MM.1S (cell line): ENCODE results near the gene TDP2.
"Not testable (repeated sequence)": the region's sequence is repeated elsewhere in the genome, so short reads cannot be mapped to it uniquely, and the experiment has no call there.

Experiments
- DNase-seq: peaks from one replicate; pipeline ENCODE4 v3.0.0-alpha.2; 2015
- H2AFZ ChIP-seq: fragments of 300-600 bp; sonication (generic); 2 replicates; pipeline ENCODE4 v1.6.0; 2016; ENCODE audit warnings: antibody characterized with exemption, low read length
- H3F3A ChIP-seq: fragments of 300-600 bp; sonication (generic); 2 replicates; pipeline ENCODE4 v1.6.1; 2016; ENCODE audit warnings: mild to moderate bottlenecking, antibody characterized with exemption, low read length, moderate library complexity, mixed read lengths; ENCODE audit not compliant: insufficient read depth
- H3K27ac ChIP-seq: fragments of 300-600 bp; sonication (generic); 2 replicates; pipeline ENCODE4 v1.5.1; 2016; ENCODE audit warnings: mild to moderate bottlenecking, low read length
- H3K27me3 ChIP-seq: fragments of 300-600 bp; sonication (generic); replicated peaks from 2 replicates; pipeline ENCODE4 v1.6.0; 2016; ENCODE audit warnings: low read length; ENCODE audit not compliant: insufficient read depth
- H3K36me3 ChIP-seq: fragments of 300-600 bp; sonication (generic); replicated peaks from 2 replicates; pipeline ENCODE4 v1.6.1; 2016; ENCODE audit warnings: mild to moderate bottlenecking, low read length, mixed read lengths; ENCODE audit not compliant: insufficient read depth
- H3K4me1 ChIP-seq: fragments of 300-600 bp; sonication (generic); 2 replicates; pipeline ENCODE4 v1.6.1; 2016; ENCODE audit warnings: low read length, mixed read lengths
- H3K4me2 ChIP-seq: fragments of 300-600 bp; sonication (generic); 2 replicates; pipeline ENCODE4 v1.6.0; 2016; ENCODE audit warnings: low read depth, low read length
- H3K4me3 ChIP-seq: fragments of 300-600 bp; sonication (generic); 2 replicates; pipeline ENCODE4 v1.5.1; 2016; ENCODE audit warnings: low read length, mixed read lengths
- H3K79me2 ChIP-seq: fragments of 300-600 bp; sonication (generic); 2 replicates; pipeline ENCODE4 v1.6.1; 2016; ENCODE audit warnings: mixed run types, low read length, mixed read lengths
- H3K9ac ChIP-seq: fragments of 300-600 bp; sonication (generic); 2 replicates; pipeline ENCODE4 v1.6.1; 2016; ENCODE audit warnings: low read length, mixed read lengths
- H3K9me2 ChIP-seq: fragments of 300-600 bp; sonication (generic); replicated peaks from 2 replicates; pipeline ENCODE4 v1.6.1; 2016; ENCODE audit warnings: mild to moderate bottlenecking, low read length, mixed read lengths; ENCODE audit not compliant: insufficient read depth
- H3K9me3 ChIP-seq: fragments of 300-600 bp; sonication (generic); replicated peaks from 2 replicates; pipeline ENCODE4 v1.6.1; 2016; ENCODE audit warnings: mild to moderate bottlenecking, low read length, mixed read lengths; ENCODE audit not compliant: insufficient read depth
- H4K20me1 ChIP-seq: fragments of 300-600 bp; sonication (generic); 2 replicates; pipeline ENCODE4 v1.6.1; 2016; ENCODE audit warnings: mild to moderate bottlenecking, low read length, moderate library complexity, mixed read lengths; ENCODE audit not compliant: insufficient read depth
- CTCF ChIP-seq: fragments of 300-600 bp; sonication (generic); IDR thresholded peaks from 2 replicates; pipeline ENCODE4 v1.5.1; 2016; ENCODE audit warnings: antibody characterized with exemption, low read length, mixed read lengths
- EZH2 ChIP-seq: fragments of 300-600 bp; sonication (generic); optimal IDR thresholded peaks from 2 replicates; pipeline ENCODE3; 2017; ENCODE audit warnings: low read depth, mild to moderate bottlenecking, antibody characterized with exemption, low read length, mixed read lengths
- EZH2phosphoT487 ChIP-seq: fragments of 300-600 bp; sonication (generic); IDR thresholded peaks from 2 replicates; pipeline ENCODE4 v1.6.1; 2018; ENCODE audit warnings: antibody characterized with exemption, low read length

The TDP2 gene

GRCh38 chr6:24664046-24664987, 2.4 kb downstream of the TDP2 start:
- Histone ChIP-seq H3K9me3 (no peaks in the 10 kb centered on the region), H3K27ac (no peak overlapping the region), H2AFZ (no peak overlapping the region), H3K4me3 (no peak overlapping the region), H3K27me3 (no peaks in the 10 kb centered on the region), H3K79me2 (peaks cover 37% of the 10 kb centered on the region), H4K20me1 (no peaks in the 10 kb centered on the region), H3K4me1 (peaks cover 7% of the 10 kb centered on the region), H3K36me3 (no peaks in the 10 kb centered on the region), H3F3A (peaks cover 8% of the 10 kb centered on the region; the same call in 1 of the 2 replicates), H3K4me2 (no peak overlapping the region), H3K9ac (no peak overlapping the region), H3K9me2 (no peaks in the 10 kb centered on the region)
- DNase-seq = no peak
- TF ChIP-seq EZH2phosphoT487 = no peak
- TF ChIP-seq EZH2 = no peak
- no peak for TF ChIP-seq CTCF

- Histone ChIP-seq H3K9ac (no peak overlapping the region), H3K27me3 (no peaks in the 10 kb centered on the region), H3K79me2 (peaks cover 37% of the 10 kb centered on the region), H2AFZ (no peak overlapping the region), H3K36me3 (no peaks in the 10 kb centered on the region), H4K20me1 (no peaks in the 10 kb centered on the region), H3F3A (peaks cover 8% of the 10 kb centered on the region; the same call in 1 of the 2 replicates), H3K9me2 (no peaks in the 10 kb centered on the region), H3K4me3 (no peak overlapping the region), H3K27ac (no peak overlapping the region), H3K4me2 (no peak overlapping the region), H3K4me1 (peaks cover 7% of the 10 kb centered on the region), H3K9me3 (no peaks in the 10 kb centered on the region)
- no peak for DNase-seq
- TF ChIP-seq EZH2phosphoT487 = no peak
- TF ChIP-seq CTCF = no peak
- no peak for TF ChIP-seq EZH2
Observed at GRCh38 chr6:24663189-24663588, 3.5 kb downstream of the TDP2 start.

GRCh38 chr6:24662236-24662635, 4.5 kb downstream of the TDP2 start:
- Histone ChIP-seq H4K20me1 (no peaks in the 10 kb centered on the region), H3K27ac (no peak overlapping the region), H3K27me3 (no peaks in the 10 kb centered on the region), H3K4me2 (no peak overlapping the region), H3K79me2 (peaks cover 32% of the 10 kb centered on the region), H3K9me3 (no peaks in the 10 kb centered on the region), H3K9ac (no peak overlapping the region), H2AFZ (no peak overlapping the region), H3K9me2 (no peaks in the 10 kb centered on the region), H3K4me3 (no peak overlapping the region), H3F3A (peaks cover 8% of the 10 kb centered on the region; the same call in 1 of the 2 replicates), H3K4me1 (peaks cover 7% of the 10 kb centered on the region), H3K36me3 (no peaks in the 10 kb centered on the region)
- TF ChIP-seq CTCF = no peak
- TF ChIP-seq EZH2phosphoT487 = no peak
- TF ChIP-seq EZH2 = no peak
- DNase-seq = no peak

- H3K9me2 ChIP-seq, H3F3A ChIP-seq, DNase-seq, H3K9me3 ChIP-seq, H4K20me1 ChIP-seq, H3K27me3 ChIP-seq, H3K36me3 ChIP-seq, H3K9ac ChIP-seq, H3K4me2 ChIP-seq, H3K4me3 ChIP-seq, H3K27ac ChIP-seq, H3K4me1 ChIP-seq, H2AFZ ChIP-seq: not testable (repeated sequence)
- H3K79me2 ChIP-seq = peaks cover 32% of the 10 kb centered on the region
Observed at GRCh38 chr6:24661759-24662158, 4.9 kb downstream of the TDP2 start.
